ENCODE results near the gene NEUROD2. TPM values are rescaled to one million over a fixed set of nuclear protein-coding genes. Genes with fewer than 3 reads are reported as not detected.

Gene NEUROD2
- total and polyA plus RNA-seq, 2 donors (not counting 3 experiments of a cell fraction or from before 2014, with no cell fraction given), result not detected

DNA sequence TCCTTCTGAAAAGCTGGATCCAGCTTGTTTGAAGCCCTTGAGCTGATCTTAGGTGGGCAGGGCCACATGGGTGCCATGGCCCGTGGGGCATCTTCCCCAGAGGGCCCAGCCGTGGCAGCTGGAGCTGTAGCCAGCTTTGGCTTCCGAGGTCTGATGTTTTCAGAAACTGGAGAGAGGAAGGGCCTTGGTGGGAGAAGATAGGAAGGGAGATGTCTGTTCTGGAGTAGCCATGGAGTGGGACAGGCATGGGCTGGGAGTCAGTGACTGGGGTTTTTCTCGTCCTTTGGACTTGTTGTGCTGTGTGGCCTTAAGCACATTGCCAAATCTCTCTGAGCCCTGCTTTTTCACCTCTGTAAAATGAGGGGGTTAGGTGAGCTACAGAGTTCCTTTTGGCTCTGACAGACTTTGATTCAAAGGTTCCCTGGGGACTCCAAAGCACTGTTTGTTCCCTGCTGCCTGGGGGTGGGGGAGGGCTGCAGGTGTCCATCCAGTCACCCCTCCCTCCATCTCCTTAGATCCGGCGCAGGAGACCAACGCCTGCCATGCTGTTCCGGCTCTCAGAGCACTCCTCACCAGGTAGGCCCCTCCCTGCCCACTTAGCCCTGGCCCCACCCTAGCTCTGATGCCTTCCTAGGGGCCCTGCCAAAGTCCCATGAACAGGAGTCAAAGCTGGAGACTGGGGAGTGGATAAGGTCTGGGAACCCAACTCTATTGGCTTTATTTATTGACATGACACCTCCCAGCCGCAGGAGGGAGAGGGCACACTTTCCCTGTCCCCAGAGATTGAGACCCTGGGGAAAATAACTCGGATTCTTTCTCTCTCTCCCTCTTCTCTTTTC lies 21.2 kb upstream of the NEUROD2 start:
- FAIRE-seq (no peak), DNase-seq (ENCODE audit: low read depth, low spot score) (no peak)
- H3K4me1 ChIP-seq (ENCODE audit: control insufficient read depth, extremely low read depth, insufficient read depth, low read length), result no peaks in the 10 kb centered on the region
- no peak overlapping the region for H3K9ac ChIP-seq (replicated peaks; ENCODE audit: extremely low read depth, insufficient read depth, low read length)
- BruUV-seq (replicated peaks), result no TSS peak
- no peak overlapping the region for H3K4me2 ChIP-seq (ENCODE audit: insufficient read depth, low read length)
- TF ChIP-seq JUN (IDR thresholded peaks at IDR 0.05; ENCODE audit: borderline replicate concordance, insufficient read depth, insufficient read length, low read depth) (no peak), POLR2AphosphoS5 (IDR thresholded peaks at IDR 0.05; ENCODE audit: insufficient read depth, low read depth, low read length) (no peak), MAX (IDR thresholded peaks at IDR 0.05; ENCODE audit: insufficient read depth, insufficient read length) (no peak), CTCF (IDR thresholded peaks at IDR 0.05; ENCODE audit: extremely low read depth in 1 of 2, insufficient read depth in 1 of 2, low read depth in 1 of 2, low read length in 2 of 2) (no peak), EZH2 (IDR thresholded peaks at IDR 0.05; ENCODE audit: borderline replicate concordance, low read depth, low read length, severe bottlenecking) (no peak), MYC (IDR thresholded peaks at IDR 0.05; ENCODE audit: low read depth, low read length) (no peak), FOS (IDR thresholded peaks at IDR 0.05; ENCODE audit: borderline replicate concordance, insufficient read depth, low read length) (no peak), POLR2A (IDR thresholded peaks at IDR 0.05; ENCODE audit: low read depth, low read length) (no peak), GATA2 (IDR thresholded peaks at IDR 0.05; ENCODE audit: insufficient read depth, insufficient read length, low read depth, low read length) (no peak)
- peaks cover 56 to 64% of the 10 kb centered on the region in 2 experiments for H3K27me3 ChIP-seq (ENCODE audit: control insufficient read depth in 2 of 2, insufficient read depth in 2 of 2, low read length in 2 of 2)
- POLR2A ChIA-PET, result no interaction called here
- dilution Hi-C loops (cut with MboI; ENCODE audit: extremely low pct_ligation_motif_present, low sequenced_read_pairs), result no loop called here
- no peak overlapping the region for H2AFZ ChIP-seq (ENCODE audit: low read depth, low read length)
- no peaks in the 10 kb centered on the region for H3K9me3 ChIP-seq (replicated peaks; ENCODE audit: control insufficient read depth, insufficient read depth, low read length)
- H3K36me3 ChIP-seq (ENCODE audit: control insufficient read depth in 2 of 2, extremely low read depth in 1 of 2, insufficient read depth in 2 of 2, low read length in 2 of 2), result no peaks in the 10 kb centered on the region
- no peak overlapping the region for H3K4me3 ChIP-seq (replicated peaks in 1 of 3; ENCODE audit: insufficient read depth in 1 of 3, low read depth in 1 of 3, low read length in 3 of 3)
- H3K9me1 ChIP-seq (replicated peaks; ENCODE audit: control insufficient read depth, extremely low read depth, insufficient read depth, low read length), result no peaks in the 10 kb centered on the region
- H3K79me2 ChIP-seq (ENCODE audit: control insufficient read depth, insufficient read depth, low read length), result no peaks in the 10 kb centered on the region
- H3K27ac ChIP-seq (ENCODE audit: insufficient read depth, low read depth, low read length), result no peak overlapping the region
- intact Hi-C loops (cut with micrococcal nuclease), result loop anchor here (10.0 kb wide), 1 partner anchor 326 kb away; no protein-coding TSS in a partner anchor
- H4K20me1 ChIP-seq (replicated peaks; ENCODE audit: control insufficient read depth, extremely low read depth, insufficient read depth, low read length), result no peaks in the 10 kb centered on the region
- CTCF ChIA-PET, result interaction anchor here (1.0 to 1.9 kb wide), 6 partner anchors 9 to 102 kb away, joined by 3 to 8 read pairs (median 4); partner anchors contain the start of gene PNMT

Data from endothelial cell of umbilical vein (primary cell).